CD8-positive, alpha-beta memory T cell (primary cell): Measurements from ENCODE around the gene EYA2. TPM values are rescaled to one million over a fixed set of nuclear protein-coding genes. Genes with fewer than 3 reads are reported as not detected.

ENCODE experiments used
- CTCF ChIA-PET: fragments of 350-600 bp; sonication (Branson Sonifier 250); formaldehyde crosslinking; loops from one replicate; lab custom pipeline; 2021; ENCODE audit warnings: antibody characterized with exemption; lab: Charles Lee
- POLR2A ChIA-PET: fragments of 350-600 bp; sonication (Branson Sonifier 250); formaldehyde crosslinking; loops from one replicate; lab custom pipeline; 2021; ENCODE audit warnings: antibody characterized with exemption; lab: Charles Lee
- DNase-seq, 5 donors: peaks; one replicate each; pipeline versions ENCODE4 v3.0.0 to v3.0.0-alpha.2; 2020 to 2022; ENCODE audit warnings: mixed read lengths in 1 of 5
- H3K27ac ChIP-seq: one replicate; pipeline ENCODE4 v1.7.0; 2013; ENCODE audit warnings: low read depth, mild to moderate bottlenecking, low read length, moderate library complexity
- H3K27me3 ChIP-seq: 2 replicates; pipeline ENCODE4 v1.7.0; 2013; ENCODE audit warnings: low read length, mild to moderate bottlenecking; ENCODE audit not compliant: insufficient read depth, poor library complexity, severe bottlenecking
- H3K36me3 ChIP-seq: 2 replicates; pipeline ENCODE4 v1.7.0; 2013; ENCODE audit warnings: mild to moderate bottlenecking, low read length, moderate library complexity; ENCODE audit not compliant: insufficient read depth
- H3K4me1 ChIP-seq: 2 replicates; pipeline ENCODE4 v1.7.0; 2013; ENCODE audit warnings: mild to moderate bottlenecking, low read length, moderate library complexity; ENCODE audit not compliant: insufficient read depth
- H3K4me3 ChIP-seq: 2 replicates; pipeline ENCODE4 v1.7.0; 2013; ENCODE audit warnings: mild to moderate bottlenecking, low read length
- H3K9me3 ChIP-seq: 2 replicates; pipeline ENCODE4 v1.7.0; 2013; ENCODE audit warnings: mild to moderate bottlenecking, low read length
- H3K27ac Mint-ChIP-seq, 8 donors: one replicate each; pipeline ENCODE4 v1.8.0; 2020 to 2021; ENCODE audit warnings: mixed read lengths in 8 of 8, mild to moderate bottlenecking in 6 of 8, inconsistent platforms in 3 of 8, moderate library complexity in 3 of 8
- H3K27me3 Mint-ChIP-seq, 2 donors: one replicate each; pipeline ENCODE4 v1.8.0; 2020 to 2021; ENCODE audit warnings: mixed read lengths in 2 of 2, mild to moderate bottlenecking in 1 of 2, moderate library complexity in 1 of 2
- H3K36me3 Mint-ChIP-seq, 3 donors: one replicate each; pipeline ENCODE4 v1.8.0; 2020 to 2021; ENCODE audit warnings: mixed read lengths in 3 of 3, inconsistent platforms in 1 of 3, mild to moderate bottlenecking in 1 of 3
- H3K4me1 Mint-ChIP-seq, 3 donors: one replicate each; pipeline ENCODE4 v1.8.0; 2020 to 2021; ENCODE audit warnings: mixed read lengths in 3 of 3, inconsistent platforms in 1 of 3, mild to moderate bottlenecking in 1 of 3
- H3K4me3 Mint-ChIP-seq, 7 donors: one replicate each; pipeline ENCODE4 v1.8.0; 2020 to 2021; ENCODE audit warnings: mixed read lengths in 7 of 7, mild to moderate bottlenecking in 6 of 7, moderate library complexity in 4 of 7, inconsistent platforms in 2 of 7
- H3K9me3 Mint-ChIP-seq, 5 donors: one replicate each; pipeline ENCODE4 v1.8.0; 2020 to 2022; ENCODE audit warnings: mixed read lengths in 5 of 5, mild to moderate bottlenecking in 3 of 5, moderate library complexity in 2 of 5, inconsistent platforms in 1 of 5
- polyA plus RNA-seq: library from polyadenylated mRNA; unstranded; fragments of 300-500 nt; fragmentation: Illumina TruSeq; gene quantifications from one replicate; pipeline ENCODE4 v1.2.3, GENCODE V29; 2021
- total RNA-seq, 2 experiments: library from RNA; stranded (reverse); gene quantifications; one replicate each; pipeline ENCODE4 v1.2.3, GENCODE V29; 2021

Gene EYA2
- total and polyA plus RNA-seq, 3 experiments from 2014 or later = not detected

GRCh38 chr20:47124181-47124717 is 229.6 kb downstream of the EYA2 start:
- H3K27ac ChIP-seq = no peak overlapping the region
- no peaks in the 10 kb centered on the region for H3K9me3 Mint-ChIP-seq
- H3K36me3 Mint-ChIP-seq = no peaks in the 10 kb centered on the region
- H3K9me3 ChIP-seq = no peaks in the 10 kb centered on the region
- no peaks in the 10 kb centered on the region for H3K36me3 ChIP-seq
- no peak overlapping the region for H3K27ac Mint-ChIP-seq
- no peak for DNase-seq
- no peak overlapping the region for H3K4me3 ChIP-seq
- H3K27me3 Mint-ChIP-seq = peaks cover 14 to 49% of the 10 kb centered on the region in 2 donors
- H3K4me1 Mint-ChIP-seq = no peaks in the 10 kb centered on the region
- no peaks in the 10 kb centered on the region for H3K4me1 ChIP-seq
- H3K27me3 ChIP-seq = peaks cover 2% of the 10 kb centered on the region
- ChIA-PET POLR2A (no interaction called here), CTCF (no interaction called here)
- no peak overlapping the region for H3K4me3 Mint-ChIP-seq

GRCh38 chr20:47125508-47125757 is 230.8 kb downstream of the EYA2 start:
- Histone ChIP-seq H3K27me3 (peaks cover 3% of the 10 kb centered on the region), H3K4me3 (no peak overlapping the region), H3K9me3 (no peaks in the 10 kb centered on the region), H3K27ac (no peak overlapping the region), H3K36me3 (no peaks in the 10 kb centered on the region), H3K4me1 (no peaks in the 10 kb centered on the region)
- peaks cover 11 to 50% of the 10 kb centered on the region in 2 donors for H3K27me3 Mint-ChIP-seq
- H3K4me1 Mint-ChIP-seq = no peaks in the 10 kb centered on the region
- no peak for DNase-seq
- ChIA-PET CTCF (no interaction called here), POLR2A (no interaction called here)
- no peak overlapping the region for H3K4me3 Mint-ChIP-seq
- H3K27ac Mint-ChIP-seq = no peak overlapping the region
- H3K36me3 Mint-ChIP-seq = no peaks in the 10 kb centered on the region
- no peaks in the 10 kb centered on the region for H3K9me3 Mint-ChIP-seq

GRCh38 chr20:47125758-47126591 is 231.3 kb downstream of the EYA2 start:
- H3K27me3 Mint-ChIP-seq = peaks cover 11 to 50% of the 10 kb centered on the region in 2 donors
- no peak for DNase-seq
- H3K4me1 Mint-ChIP-seq = no peaks in the 10 kb centered on the region
- H3K27ac ChIP-seq = no peak overlapping the region
- no peaks in the 10 kb centered on the region for H3K36me3 ChIP-seq
- no peak overlapping the region for H3K4me3 ChIP-seq
- H3K9me3 Mint-ChIP-seq = peaks cover 0 to under 1% (median 0%) of the 10 kb centered on the region in 5 donors
- ChIA-PET CTCF (no interaction called here), POLR2A (no interaction called here)
- no peak overlapping the region for H3K27ac Mint-ChIP-seq
- peaks cover 3% of the 10 kb centered on the region for H3K27me3 ChIP-seq
- H3K4me1 ChIP-seq = no peaks in the 10 kb centered on the region
- no peaks in the 10 kb centered on the region for H3K9me3 ChIP-seq
- H3K36me3 Mint-ChIP-seq = no peaks in the 10 kb centered on the region
- no peak overlapping the region for H3K4me3 Mint-ChIP-seq

GRCh38 chr20:47126709-47127108 is 232.1 kb downstream of the EYA2 start:
- Histone ChIP-seq H3K4me1 (no peaks in the 10 kb centered on the region), H3K36me3 (no peaks in the 10 kb centered on the region), H3K9me3 (no peaks in the 10 kb centered on the region), H3K27me3 (peaks cover 3% of the 10 kb centered on the region), H3K27ac (no peak overlapping the region), H3K4me3 (no peak overlapping the region)
- Mint-ChIP-seq H3K4me1 (no peaks in the 10 kb centered on the region), H3K27ac (no peak overlapping the region), H3K4me3 (no peak overlapping the region), H3K27me3 (peaks cover 10 to 52% of the 10 kb centered on the region in 2 donors), H3K9me3 (peaks cover 0 to 3% (median 0%) of the 10 kb centered on the region in 5 donors), H3K36me3 (no peaks in the 10 kb centered on the region)
- POLR2A ChIA-PET = no interaction called here
- CTCF ChIA-PET = no interaction called here
- no peak for DNase-seq

GRCh38 chr20:47127546-47127945 is 232.9 kb downstream of the EYA2 start:
- H3K9me3 Mint-ChIP-seq = peaks cover 0 to 3% (median 0%) of the 10 kb centered on the region in 5 donors
- Histone ChIP-seq H3K4me1 (no peaks in the 10 kb centered on the region), H3K9me3 (no peaks in the 10 kb centered on the region), H3K4me3 (no peak overlapping the region), H3K27ac (no peak overlapping the region), H3K27me3 (peaks cover 3% of the 10 kb centered on the region), H3K36me3 (no peaks in the 10 kb centered on the region)
- no peak overlapping the region for H3K27ac Mint-ChIP-seq
- H3K36me3 Mint-ChIP-seq = no peaks in the 10 kb centered on the region
- H3K4me3 Mint-ChIP-seq = no peak overlapping the region
- POLR2A ChIA-PET = no interaction called here
- DNase-seq = no peak
- CTCF ChIA-PET = no interaction called here
- H3K27me3 Mint-ChIP-seq = peaks cover 6 to 53% of the 10 kb centered on the region in 2 donors
- no peaks in the 10 kb centered on the region for H3K4me1 Mint-ChIP-seq

GRCh38 chr20:47127999-47128398 is 233.4 kb downstream of the EYA2 start:
- Histone ChIP-seq H3K4me3 (no peak overlapping the region), H3K27ac (no peak overlapping the region), H3K36me3 (no peaks in the 10 kb centered on the region), H3K9me3 (no peaks in the 10 kb centered on the region), H3K4me1 (no peaks in the 10 kb centered on the region), H3K27me3 (peaks cover 3% of the 10 kb centered on the region)
- no peak overlapping the region for H3K27ac Mint-ChIP-seq
- DNase-seq = no peak
- peaks cover 6 to 58% of the 10 kb centered on the region in 2 donors for H3K27me3 Mint-ChIP-seq
- no peaks in the 10 kb centered on the region for H3K4me1 Mint-ChIP-seq
- no peak overlapping the region for H3K4me3 Mint-ChIP-seq
- H3K36me3 Mint-ChIP-seq = no peaks in the 10 kb centered on the region
- peaks cover 0 to 3% (median 0%) of the 10 kb centered on the region in 5 donors for H3K9me3 Mint-ChIP-seq
- ChIA-PET CTCF (no interaction called here), POLR2A (no interaction called here)

- no peak overlapping the region for H3K27ac ChIP-seq
- no peaks in the 10 kb centered on the region for H3K9me3 ChIP-seq
- H3K9me3 Mint-ChIP-seq = peaks cover 0 to 3% (median 0%) of the 10 kb centered on the region in 5 donors
- no peaks in the 10 kb centered on the region for H3K4me1 ChIP-seq
- H3K27me3 Mint-ChIP-seq = peaks cover 6 to 62% of the 10 kb centered on the region in 2 donors
- no peaks in the 10 kb centered on the region for H3K4me1 Mint-ChIP-seq
- H3K36me3 Mint-ChIP-seq = no peaks in the 10 kb centered on the region
- H3K27me3 ChIP-seq = peaks cover 3% of the 10 kb centered on the region
- CTCF ChIA-PET = no interaction called here
- H3K4me3 ChIP-seq = no peak overlapping the region
- DNase-seq = no peak
- no peak overlapping the region for H3K4me3 Mint-ChIP-seq
- H3K36me3 ChIP-seq = no peaks in the 10 kb centered on the region
- POLR2A ChIA-PET = no interaction called here
- no peak overlapping the region for H3K27ac Mint-ChIP-seq
Measured at GRCh38 chr20:47129306-47129705, 234.7 kb downstream of the EYA2 start.

GRCh38 chr20:47133809-47134456 is 239.3 kb downstream of the EYA2 start:
- Histone ChIP-seq H3K4me3 (no peak overlapping the region), H3K4me1 (no peaks in the 10 kb centered on the region), H3K27ac (no peak overlapping the region), H3K9me3 (no peaks in the 10 kb centered on the region), H3K27me3 (peaks cover 3% of the 10 kb centered on the region), H3K36me3 (no peaks in the 10 kb centered on the region)
- H3K36me3 Mint-ChIP-seq = no peaks in the 10 kb centered on the region
- no peak overlapping the region for H3K4me3 Mint-ChIP-seq
- ChIA-PET POLR2A (no interaction called here), CTCF (no interaction called here)
- peaks cover 3 to 41% of the 10 kb centered on the region in 2 donors for H3K27me3 Mint-ChIP-seq
- no peak overlapping the region for H3K27ac Mint-ChIP-seq
- H3K4me1 Mint-ChIP-seq = no peaks in the 10 kb centered on the region
- no peak for DNase-seq
- peaks cover 0 to 3% (median 0%) of the 10 kb centered on the region in 5 donors for H3K9me3 Mint-ChIP-seq
